HG02610 (cell line): Measurements from ENCODE around the gene ZNF784.

Experiments
- ATAC-seq: cut with Tn5 transposase; IDR thresholded peaks from one replicate; pipeline ENCODE4 v1.9.1; 2021; ENCODE audit warnings: mild to moderate bottlenecking, moderate library complexity; ENCODE audit not compliant: unreplicated experiment

The ZNF784 gene

GRCh38 chr19:55621673-55622231 lies 2.6 kb downstream of the ZNF784 start:
- no peak for ATAC-seq

GRCh38 chr19:55621205-55621672 lies 3.1 kb downstream of the ZNF784 start:
- ATAC-seq, result no peak

GRCh38 chr19:55620410-55621204 lies 3.8 kb downstream of the ZNF784 start:
- no peak for ATAC-seq

- ATAC-seq, result no peak
Observed at GRCh38 chr19:55619286-55619685, 5.1 kb downstream of the ZNF784 start.

DNA sequence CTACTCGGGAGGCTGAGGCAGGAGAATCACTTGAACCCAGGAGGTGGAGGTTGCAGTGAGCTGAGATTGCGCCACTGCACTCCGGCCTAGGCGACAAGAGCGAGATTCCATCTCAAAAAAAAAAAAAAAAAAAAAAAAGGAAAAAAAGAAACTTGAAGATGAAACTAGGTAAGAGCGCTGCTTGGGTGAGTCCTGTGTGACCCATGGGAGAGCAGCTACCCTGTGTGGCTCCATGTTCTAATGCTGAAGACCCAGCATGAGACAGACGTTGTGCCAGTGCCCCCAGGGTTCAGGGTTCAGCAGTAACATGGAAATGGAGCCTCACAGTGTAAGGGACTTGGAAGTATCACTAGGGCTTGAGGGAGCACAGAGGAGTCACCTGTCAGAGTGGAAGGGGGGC lies 5.9 kb downstream of the ZNF784 start:
- no peak for ATAC-seq

- ATAC-seq, result no peak
Observed at GRCh38 chr19:55617426-55617825, 6.9 kb downstream of the ZNF784 start.

GRCh38 chr19:55616395-55616875 lies 7.9 kb downstream of the ZNF784 start:
- no peak for ATAC-seq

GRCh38 chr19:55615543-55616394 lies 8.6 kb downstream of the ZNF784 start:
- no peak for ATAC-seq

DNA sequence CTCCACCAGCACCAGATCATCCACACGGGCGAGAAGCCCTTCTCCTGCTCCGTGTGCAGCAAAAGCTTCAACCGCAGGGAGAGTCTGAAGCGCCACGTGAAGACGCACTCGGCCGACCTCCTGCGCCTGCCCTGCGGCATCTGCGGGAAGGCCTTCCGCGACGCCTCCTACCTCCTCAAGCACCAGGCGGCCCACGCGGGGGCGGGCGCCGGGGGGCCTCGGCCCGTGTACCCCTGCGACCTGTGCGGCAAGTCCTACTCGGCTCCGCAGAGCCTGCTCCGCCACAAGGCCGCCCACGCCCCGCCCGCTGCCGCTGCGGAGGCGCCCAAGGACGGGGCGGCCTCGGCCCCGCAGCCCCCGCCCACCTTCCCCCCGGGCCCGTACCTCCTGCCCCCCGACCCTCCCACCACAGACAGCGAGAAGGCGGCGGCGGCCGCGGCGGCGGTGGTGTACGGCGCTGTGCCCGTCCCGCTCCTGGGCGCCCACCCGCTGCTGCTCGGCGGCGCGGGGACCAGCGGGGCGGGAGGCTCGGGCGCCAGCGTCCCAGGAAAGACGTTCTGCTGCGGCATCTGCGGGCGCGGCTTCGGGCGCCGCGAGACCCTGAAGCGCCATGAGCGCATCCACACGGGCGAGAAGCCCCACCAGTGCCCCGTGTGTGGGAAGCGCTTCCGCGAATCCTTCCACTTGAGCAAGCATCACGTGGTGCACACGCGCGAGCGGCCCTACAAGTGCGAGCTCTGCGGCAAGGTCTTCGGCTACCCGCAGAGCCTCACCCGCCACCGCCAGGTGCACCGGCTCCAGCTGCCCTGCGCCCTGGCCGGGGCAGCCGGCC lies 9.4 kb downstream of the ZNF784 start:
- ATAC-seq, result no peak

- no peak for ATAC-seq
Observed at GRCh38 chr19:55613930-55614710, 10.2 kb downstream of the ZNF784 start.

DNA sequence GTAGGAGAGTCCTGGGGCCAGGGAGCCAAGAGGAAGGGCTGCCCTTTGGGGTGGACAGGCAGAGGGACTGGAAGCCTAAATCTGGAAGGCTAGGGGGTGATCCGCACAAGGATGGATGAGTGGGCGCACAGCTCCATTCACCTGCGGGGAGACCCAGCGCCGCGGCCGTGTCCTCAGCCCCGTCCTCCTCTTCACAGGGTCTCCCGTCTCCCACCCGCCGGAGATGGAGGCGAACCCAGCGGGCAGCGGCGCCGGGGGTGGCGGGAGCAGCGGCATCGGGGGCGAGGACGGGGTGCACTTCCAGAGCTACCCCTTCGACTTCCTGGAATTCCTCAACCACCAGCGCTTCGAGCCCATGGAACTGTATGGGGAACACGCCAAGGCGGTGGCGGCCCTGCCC lies 11.0 kb downstream of the ZNF784 start:
- no peak for ATAC-seq

GRCh38 chr19:55611983-55612645 lies 12.3 kb downstream of the ZNF784 start:
- no peak for ATAC-seq

DNA sequence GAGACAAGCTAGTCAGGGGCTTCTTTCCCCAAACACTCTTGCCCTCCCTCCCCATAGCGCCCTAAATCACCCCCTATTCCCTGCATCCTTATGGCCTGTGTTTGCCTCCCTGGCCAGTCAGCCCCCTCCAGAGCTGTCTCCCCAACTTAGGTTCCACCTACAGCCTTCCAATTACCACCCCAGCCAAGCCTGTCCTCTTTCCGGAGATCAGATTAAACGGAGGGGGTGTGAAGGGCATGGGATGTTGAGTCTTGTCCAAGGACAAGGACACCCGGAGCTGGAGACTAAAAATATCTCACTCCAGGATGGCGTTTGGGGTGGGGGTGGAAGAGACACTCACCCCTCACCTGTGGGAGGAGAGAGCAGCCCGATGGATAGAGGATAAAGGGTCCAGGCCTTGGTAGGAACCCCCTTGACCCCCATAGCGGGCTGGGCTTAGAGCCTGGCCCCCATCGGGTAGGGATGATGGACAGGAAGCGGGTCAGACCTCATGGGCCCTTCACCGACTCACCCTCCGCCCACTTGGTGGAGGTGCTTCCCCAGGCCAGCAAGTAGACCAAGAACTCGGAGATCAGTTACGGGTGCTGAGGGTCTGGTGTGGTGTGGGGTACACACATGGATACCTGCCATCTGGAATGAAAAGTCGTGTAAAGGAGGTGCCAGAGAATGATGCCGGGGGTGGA lies 12.9 kb downstream of the ZNF784 start:
- no peak for ATAC-seq

- ATAC-seq, result no peak
Observed at GRCh38 chr19:55609326-55609725, 15.0 kb downstream of the ZNF784 start.

- no peak for ATAC-seq
Observed at GRCh38 chr19:55606817-55607216, 17.5 kb downstream of the ZNF784 start.

DNA sequence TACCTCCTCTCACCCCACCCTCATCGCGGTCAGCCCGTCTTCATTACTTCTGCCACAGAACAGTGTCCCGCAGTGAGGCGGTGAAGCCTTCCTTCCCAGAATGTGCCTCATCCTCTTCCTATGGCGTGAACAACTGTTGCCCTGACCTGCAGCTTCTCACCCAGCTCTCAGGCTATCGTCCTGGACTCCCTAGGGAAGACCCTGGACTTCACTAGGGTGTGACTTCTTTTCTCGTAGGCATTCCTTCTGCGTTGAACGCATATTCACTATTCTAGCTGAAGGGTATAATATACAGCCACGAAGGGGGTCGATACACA lies 17.9 kb downstream of the ZNF784 start:
- ATAC-seq, result no peak

- peak; percentile 40 for ATAC-seq
Observed at GRCh38 chr19:55605637-55606470, 18.5 kb downstream of the ZNF784 start, which contains the start of gene ZNF865. ZNF865 (plus strand) TSS chr19:55605647; CDS start chr19:55613619, 7,972 bp downstream.

DNA sequence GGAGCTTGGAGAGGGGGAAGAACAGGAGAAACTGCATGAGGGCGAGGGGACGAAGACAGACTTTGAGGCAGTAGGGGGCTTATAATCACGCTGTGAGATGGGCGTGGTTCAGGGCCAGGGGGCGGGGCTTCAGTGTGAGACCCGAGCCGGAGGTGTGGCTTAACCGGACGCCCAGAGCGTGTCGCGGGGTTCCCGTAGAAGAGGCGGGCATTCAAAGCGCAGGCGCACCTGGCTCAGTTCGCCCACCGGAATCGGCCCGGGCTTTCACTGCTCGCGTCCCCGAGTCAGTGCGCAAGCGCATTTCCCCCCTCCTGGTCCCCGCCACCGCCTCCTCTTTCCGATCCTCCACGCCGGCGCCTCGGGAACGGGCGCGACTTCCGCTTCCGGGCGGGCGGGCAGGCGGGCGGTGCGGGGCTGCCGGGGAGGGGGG lies 19.1 kb downstream of the ZNF784 start:
- peak; percentile 61 for ATAC-seq
